ENCODE measurements around the gene SIGLEC10.
A peak's percentile ranks its signal among the peaks of the same experiment; 100 is the strongest.
"Not testable (repeated sequence)": the region's sequence is repeated elsewhere in the genome, so short reads cannot be mapped to it uniquely, and the experiment has no call there.

The SIGLEC10 gene

GRCh38 chr19:51410950-51411748, 6.3 kb downstream of the SIGLEC10 start:
- Histone ChIP-seq H3K4me1 (ENCODE audit: insufficient read depth, low read length) (peaks cover 9% of the 10 kb centered on the region; the same call in 1 of the 2 replicates), H3K36me3 (ENCODE audit: insufficient read depth, low read length) (no peaks in the 10 kb centered on the region), H3K9ac (ENCODE audit: low read depth, low read length) (no peak overlapping the region), H3K27ac (ENCODE audit: low read depth, low read length) (no peak overlapping the region), H3K9me3 (ENCODE audit: insufficient read depth, low read depth, low read length) (no peaks in the 10 kb centered on the region), H3K4me3 (ENCODE audit: low read length) (no peak overlapping the region), H3K27me3 (ENCODE audit: insufficient read depth, low read length) (no peaks in the 10 kb centered on the region)
- 94% methylated on average over 14 of the region's 15 CpGs for WGBS

GRCh38 chr19:51407511-51408131, 9.8 kb downstream of the SIGLEC10 start:
- Histone ChIP-seq H3K36me3 (ENCODE audit: insufficient read depth, low read length) (peaks cover 10% of the 10 kb centered on the region), H3K9ac (ENCODE audit: low read depth, low read length) (no peak overlapping the region), H3K27me3 (ENCODE audit: insufficient read depth, low read length) (no peaks in the 10 kb centered on the region), H3K9me3 (ENCODE audit: insufficient read depth, low read depth, low read length) (peaks cover 13% of the 10 kb centered on the region), H3K4me1 (ENCODE audit: insufficient read depth, low read length) (peaks cover 9% of the 10 kb centered on the region; the same call in 1 of the 2 replicates), H3K27ac (ENCODE audit: low read depth, low read length) (no peak overlapping the region), H3K4me3 (ENCODE audit: low read length) (no peak overlapping the region)
- WGBS = 73% methylated on average over 6 of the region's 6 CpGs

- Histone ChIP-seq H3K27ac (ENCODE audit: low read depth, low read length) (no peak overlapping the region), H3K36me3 (ENCODE audit: insufficient read depth, low read length) (peaks cover 15% of the 10 kb centered on the region), H3K27me3 (ENCODE audit: insufficient read depth, low read length) (no peaks in the 10 kb centered on the region), H3K4me3 (ENCODE audit: low read length) (no peak overlapping the region), H3K9ac (ENCODE audit: low read depth, low read length) (no peak overlapping the region), H3K4me1 (ENCODE audit: insufficient read depth, low read length) (no peaks in the 10 kb centered on the region), H3K9me3 (ENCODE audit: insufficient read depth, low read depth, low read length) (peaks cover 24% of the 10 kb centered on the region)
- 94% methylated on average over 9 of the region's 9 CpGs for WGBS
Observed at GRCh38 chr19:51402117-51402516, 15.3 kb downstream of the SIGLEC10 start.

- H3K27me3 ChIP-seq (ENCODE audit: insufficient read depth, low read length); H3K4me3 ChIP-seq (ENCODE audit: low read length); H3K9ac ChIP-seq (ENCODE audit: low read depth, low read length); H3K27ac ChIP-seq (ENCODE audit: low read depth, low read length); H3K4me1 ChIP-seq (ENCODE audit: insufficient read depth, low read length): not testable (repeated sequence)
- Histone ChIP-seq H3K9me3 (ENCODE audit: insufficient read depth, low read depth, low read length) (peaks cover 24% of the 10 kb centered on the region), H3K36me3 (ENCODE audit: insufficient read depth, low read length) (peaks cover 15% of the 10 kb centered on the region)
- 97% methylated on average over 7 of the region's 7 CpGs for WGBS
Observed at GRCh38 chr19:51399936-51400335, 17.5 kb downstream of the SIGLEC10 start.

- H3K36me3 ChIP-seq (ENCODE audit: insufficient read depth, low read length) = peaks cover 15% of the 10 kb centered on the region
- H3K27ac ChIP-seq (ENCODE audit: low read depth, low read length) = no peak overlapping the region
- no peak overlapping the region for H3K9ac ChIP-seq (ENCODE audit: low read depth, low read length)
- H3K9me3 ChIP-seq (ENCODE audit: insufficient read depth, low read depth, low read length) = peaks cover 24% of the 10 kb centered on the region
- H3K4me1 ChIP-seq (ENCODE audit: insufficient read depth, low read length) = no peaks in the 10 kb centered on the region
- no peak overlapping the region for H3K4me3 ChIP-seq (ENCODE audit: low read length)
- WGBS = 88% methylated on average over 3 of the region's 5 CpGs
- H3K27me3 ChIP-seq (ENCODE audit: insufficient read depth, low read length) = no peaks in the 10 kb centered on the region
Observed at GRCh38 chr19:51399231-51399630, 18.2 kb downstream of the SIGLEC10 start.

- Histone ChIP-seq H3K9me3 (ENCODE audit: insufficient read depth, low read depth, low read length) (peaks cover 17% of the 10 kb centered on the region), H3K27ac (ENCODE audit: low read depth, low read length) (no peak overlapping the region), H3K4me1 (ENCODE audit: insufficient read depth, low read length) (no peaks in the 10 kb centered on the region), H3K27me3 (ENCODE audit: insufficient read depth, low read length) (no peaks in the 10 kb centered on the region), H3K9ac (ENCODE audit: low read depth, low read length) (no peak overlapping the region), H3K36me3 (ENCODE audit: insufficient read depth, low read length) (peaks cover 8% of the 10 kb centered on the region), H3K4me3 (ENCODE audit: low read length) (no peak overlapping the region)
- 63% methylated on average over 7 of the region's 7 CpGs for WGBS
Observed at GRCh38 chr19:51398096-51398704, 19.2 kb downstream of the SIGLEC10 start.

GRCh38 chr19:51397453-51397852, 20.0 kb downstream of the SIGLEC10 start:
- H3K9ac ChIP-seq (ENCODE audit: low read depth, low read length); H3K27me3 ChIP-seq (ENCODE audit: insufficient read depth, low read length); H3K4me1 ChIP-seq (ENCODE audit: insufficient read depth, low read length); H3K27ac ChIP-seq (ENCODE audit: low read depth, low read length); H3K36me3 ChIP-seq (ENCODE audit: insufficient read depth, low read length); H3K4me3 ChIP-seq (ENCODE audit: low read length); H3K9me3 ChIP-seq (ENCODE audit: insufficient read depth, low read depth, low read length): not testable (repeated sequence)
- 93% methylated on average over 9 of the region's 9 CpGs for WGBS

- H3K36me3 ChIP-seq (ENCODE audit: insufficient read depth, low read length) = no peaks in the 10 kb centered on the region
- 100% methylated on average over 2 of the region's 2 CpGs for WGBS
- no peaks in the 10 kb centered on the region for H3K9me3 ChIP-seq (ENCODE audit: insufficient read depth, low read depth, low read length)
- no peak overlapping the region for H3K4me3 ChIP-seq (ENCODE audit: low read length)
- H3K4me1 ChIP-seq (ENCODE audit: insufficient read depth, low read length) = no peaks in the 10 kb centered on the region
- H3K27me3 ChIP-seq (ENCODE audit: insufficient read depth, low read length) = no peaks in the 10 kb centered on the region
- H3K27ac ChIP-seq (ENCODE audit: low read depth, low read length) = no peak overlapping the region
- H3K9ac ChIP-seq (ENCODE audit: low read depth, low read length) = no peak overlapping the region
Observed at GRCh38 chr19:51396175-51396574, 21.3 kb downstream of the SIGLEC10 start.

GRCh38 chr19:51394050-51394836, 23.2 kb downstream of the SIGLEC10 start:
- Histone ChIP-seq H3K27ac (ENCODE audit: low read depth, low read length) (peak overlapping the region; percentile 82), H3K4me1 (ENCODE audit: insufficient read depth, low read length) (no peaks in the 10 kb centered on the region), H3K27me3 (ENCODE audit: insufficient read depth, low read length) (no peaks in the 10 kb centered on the region), H3K9ac (ENCODE audit: low read depth, low read length) (peak overlapping the region; percentile 91), H3K9me3 (ENCODE audit: insufficient read depth, low read depth, low read length) (no peaks in the 10 kb centered on the region), H3K36me3 (ENCODE audit: insufficient read depth, low read length) (no peaks in the 10 kb centered on the region), H3K4me3 (ENCODE audit: low read length) (peak overlapping the region; percentile 80)
- 1% methylated on average over 45 of the region's 45 CpGs for WGBS

GRCh38 chr19:51392701-51393100, 24.7 kb downstream of the SIGLEC10 start:
- no peaks in the 10 kb centered on the region for H3K4me1 ChIP-seq (ENCODE audit: insufficient read depth, low read length)
- H3K4me3 ChIP-seq (ENCODE audit: low read length) = no peak overlapping the region
- no CpG with 5 or more reads among the region's 1 CpG for WGBS
- H3K9me3 ChIP-seq (ENCODE audit: insufficient read depth, low read depth, low read length) = no peaks in the 10 kb centered on the region
- no peaks in the 10 kb centered on the region for H3K27me3 ChIP-seq (ENCODE audit: insufficient read depth, low read length)
- no peak overlapping the region for H3K27ac ChIP-seq (ENCODE audit: low read depth, low read length)
- H3K9ac ChIP-seq (ENCODE audit: low read depth, low read length) = no peak overlapping the region
- H3K36me3 ChIP-seq (ENCODE audit: insufficient read depth, low read length) = no peaks in the 10 kb centered on the region

Data from HUES64 (cell line).